Left lobe of liver (tissue), 2 donors: Measurements from ENCODE around the gene PODXL2. TPM values are rescaled to one million over a fixed set of nuclear protein-coding genes. Genes with fewer than 3 reads are reported as not detected.
"Not testable (repeated sequence)": the region's sequence is repeated elsewhere in the genome, so short reads cannot be mapped to it uniquely, and the experiment has no call there.

ENCODE experiments used
- ATAC-seq: fragments of 200-7000 bp; cut with Tn5 transposase; one replicate; pipeline ENCODE4 v1.9.1; 2020; ENCODE audit warnings: mild to moderate bottlenecking, moderate library complexity
- DNase-seq: peaks from one replicate; pipeline ENCODE4 v3.0.0-alpha.2; 2020; ENCODE audit warnings: low spot score
- total RNA-seq: library from RNA; stranded (reverse); gene quantifications from one replicate; pipeline ENCODE4 v1.2.1, GENCODE V29; 2021
- donor health status: DM: no; HTN: no; CAD: no; lungs with moderate emphysema.
- donor health status: DM: no; HTN: yes; CAD: no.

The PODXL2 gene
- total RNA-seq, 1 donor from 2014 or later = 1.5 TPM

GRCh38 chr3:127654993-127655392 lies 26.0 kb downstream of the PODXL2 start:
- not testable (repeated sequence) for ATAC-seq
- peak; percentile 16 for DNase-seq

- ATAC-seq = no peak
- DNase-seq = peak; percentile 21
These were observed 26.7 kb downstream of the PODXL2 start for GRCh38 chr3:127655641-127656040.

- DNase-seq (peak; percentile 5), ATAC-seq (no peak)
These were observed 27.9 kb downstream of the PODXL2 start for GRCh38 chr3:127656906-127657305.

- DNase-seq (no peak), ATAC-seq (no peak)
These were observed 29.2 kb downstream of the PODXL2 start for GRCh38 chr3:127658234-127658633.

GRCh38 chr3:127660621-127661251 lies 31.8 kb downstream of the PODXL2 start:
- no peak for ATAC-seq
- DNase-seq = peak; percentile 22

- DNase-seq (peak; percentile 21), ATAC-seq (no peak)
These were observed 32.6 kb downstream of the PODXL2 start for GRCh38 chr3:127661600-127661999.

GRCh38 chr3:127662001-127662469 lies 33.0 kb downstream of the PODXL2 start:
- ATAC-seq = no peak
- DNase-seq = peak; percentile 26

GRCh38 chr3:127663151-127663550 lies 34.2 kb downstream of the PODXL2 start:
- ATAC-seq = no peak
- DNase-seq = no peak

GRCh38 chr3:127665165-127665564 lies 36.2 kb downstream of the PODXL2 start:
- ATAC-seq (no peak), DNase-seq (no peak)

GRCh38 chr3:127665586-127665985 lies 36.6 kb downstream of the PODXL2 start:
- ATAC-seq = no peak
- no peak for DNase-seq

GRCh38 chr3:127666676-127667075 lies 37.7 kb downstream of the PODXL2 start:
- ATAC-seq (no peak), DNase-seq (no peak)

GRCh38 chr3:127667119-127667681 lies 38.2 kb downstream of the PODXL2 start:
- DNase-seq = no peak
- no peak for ATAC-seq

GRCh38 chr3:127668906-127669305 lies 39.9 kb downstream of the PODXL2 start:
- DNase-seq (peak; percentile 33), ATAC-seq (no peak)

- DNase-seq (no peak), ATAC-seq (no peak)
These were observed 40.7 kb downstream of the PODXL2 start for GRCh38 chr3:127669541-127670228.

- no peak for DNase-seq
- no peak for ATAC-seq
These were observed 41.2 kb downstream of the PODXL2 start for GRCh38 chr3:127670229-127670559.

GRCh38 chr3:127670761-127671522 lies 42.0 kb downstream of the PODXL2 start:
- DNase-seq (peak; percentile 44), ATAC-seq (no peak)

GRCh38 chr3:127671523-127672428 lies 42.8 kb downstream of the PODXL2 start:
- peak; percentile 47 for DNase-seq

GRCh38 chr3:127672429-127673190 lies 43.6 kb downstream of the PODXL2 start, which contains the start of gene ABTB1:
Gene ABTB1, plus strand, starts transcription at chr3:127672952. Its CDS starts 74 bp downstream, at chr3:127673026.
- ATAC-seq (peak; percentile 94), DNase-seq (peak; percentile 87)

More at GRCh38 chr3:127671523-127672428, 42.8 kb downstream of the PODXL2 start:
- peak; percentile 3 for ATAC-seq
